Astrocyte of the spinal cord (primary cell): Measurements from ENCODE around the gene NOL4L.

ENCODE experiments used
- DNase-seq: peaks from one replicate; pipeline ENCODE4 v3.0.0; 2011; ENCODE audit warnings: low read depth, low spot score
- H3K4me3 ChIP-seq: 2 replicates; pipeline ENCODE4 v1.5.1; 2011; ENCODE audit warnings: low read depth, mild to moderate bottlenecking, low read length, moderate library complexity
- CTCF ChIP-seq: IDR thresholded peaks from 2 replicates; pipeline ENCODE4 v1.5.1; 2012; ENCODE audit warnings: low read depth, mild to moderate bottlenecking, low read length, inconsistent platforms
- in situ Hi-C: cut with HindIII; loops from 2 replicates; pipeline ENCODE4 v1.10.0; 2017; ENCODE audit warnings: low sequenced_read_pairs

The NOL4L gene

GRCh38 chr20:32565735-32566032 is 19.4 kb downstream of the NOL4L start:
- DNase-seq = no peak
- H3K4me3 ChIP-seq = no peak overlapping the region
- in situ Hi-C loops = no loop called here
- no peak for TF ChIP-seq CTCF

GRCh38 chr20:32564921-32565734 is 20.0 kb downstream of the NOL4L start:
- H3K4me3 ChIP-seq = no peak overlapping the region
- DNase-seq = no peak
- TF ChIP-seq CTCF = no peak
- in situ Hi-C loops = no loop called here

- H3K4me3 ChIP-seq = no peak overlapping the region
- no peak for TF ChIP-seq CTCF
- DNase-seq = no peak
- in situ Hi-C loops = no loop called here
Observed at GRCh38 chr20:32564440-32564839, 20.7 kb downstream of the NOL4L start.

GRCh38 chr20:32563311-32564272 is 21.5 kb downstream of the NOL4L start:
- no peak overlapping the region for H3K4me3 ChIP-seq
- in situ Hi-C loops = no loop called here
- TF ChIP-seq CTCF = no peak
- no peak for DNase-seq

- no peak for DNase-seq
- H3K4me3 ChIP-seq = no peak overlapping the region
- no peak for TF ChIP-seq CTCF
- in situ Hi-C loops = no loop called here
Observed at GRCh38 chr20:32562495-32562911, 22.6 kb downstream of the NOL4L start.

GRCh38 chr20:32560989-32561830 is 23.9 kb downstream of the NOL4L start:
- H3K4me3 ChIP-seq = no peak overlapping the region
- no peak for DNase-seq
- in situ Hi-C loops = no loop called here

More at GRCh38 chr20:32560989-32561830, 23.9 kb downstream of the NOL4L start:
- TF ChIP-seq CTCF = no peak
